ENCODE measurements around the gene TEX44.
"Not testable (repeated sequence)": the region's sequence is repeated elsewhere in the genome, so short reads cannot be mapped to it uniquely, and the experiment has no call there.

TEX44 gene

DNA sequence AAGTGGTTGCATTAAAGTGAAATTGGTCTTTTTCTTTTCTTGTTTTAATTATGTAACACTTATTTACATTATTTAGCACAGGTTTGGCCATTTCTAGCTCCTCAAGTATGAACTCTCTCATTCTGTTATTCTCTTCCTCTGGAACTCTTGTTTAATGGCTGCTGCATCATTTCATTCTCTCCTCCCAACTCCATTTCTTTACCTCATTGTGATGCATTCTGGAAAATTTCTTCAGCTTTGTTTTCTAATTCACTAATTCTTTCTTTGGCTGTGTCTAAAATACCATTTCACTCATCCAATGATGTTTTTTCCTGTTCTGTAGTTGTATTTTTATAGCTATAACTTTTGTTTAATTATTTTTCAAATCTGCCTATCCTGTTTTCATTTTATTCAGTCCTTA lies 39.9 kb upstream of the TEX44 start:
- H3K4me1 ChIP-seq (ENCODE audit: insufficient read depth, low read length, severe bottlenecking): no peaks in the 10 kb centered on the region
- H3K4me3 ChIP-seq (ENCODE audit: low read depth, low read length, poor library complexity, severe bottlenecking): no peak overlapping the region
- no peak overlapping the region for H3K9ac ChIP-seq (ENCODE audit: low read length)
- H4K20me1 ChIP-seq (ENCODE audit: insufficient read depth, low read length): no peaks in the 10 kb centered on the region
- H3F3A ChIP-seq (ENCODE audit: insufficient read depth, low read length): no peaks in the 10 kb centered on the region
- no peak overlapping the region for H3K27ac ChIP-seq (ENCODE audit: low read depth, low read length, poor library complexity, severe bottlenecking)
- H3K9me2 ChIP-seq (ENCODE audit: low read depth, low read length): no peaks in the 10 kb centered on the region
- no peak overlapping the region for H2AFZ ChIP-seq (ENCODE audit: low read length)
- no peak overlapping the region for H3K4me2 ChIP-seq (ENCODE audit: low read length)
- no peaks in the 10 kb centered on the region for H3K79me2 ChIP-seq (ENCODE audit: insufficient read depth, low read length)
- TF ChIP-seq EZH2 (IDR thresholded peaks at IDR 0.05; ENCODE audit: borderline replicate concordance, low read length): no peak
- TF ChIP-seq, protein P1, sequence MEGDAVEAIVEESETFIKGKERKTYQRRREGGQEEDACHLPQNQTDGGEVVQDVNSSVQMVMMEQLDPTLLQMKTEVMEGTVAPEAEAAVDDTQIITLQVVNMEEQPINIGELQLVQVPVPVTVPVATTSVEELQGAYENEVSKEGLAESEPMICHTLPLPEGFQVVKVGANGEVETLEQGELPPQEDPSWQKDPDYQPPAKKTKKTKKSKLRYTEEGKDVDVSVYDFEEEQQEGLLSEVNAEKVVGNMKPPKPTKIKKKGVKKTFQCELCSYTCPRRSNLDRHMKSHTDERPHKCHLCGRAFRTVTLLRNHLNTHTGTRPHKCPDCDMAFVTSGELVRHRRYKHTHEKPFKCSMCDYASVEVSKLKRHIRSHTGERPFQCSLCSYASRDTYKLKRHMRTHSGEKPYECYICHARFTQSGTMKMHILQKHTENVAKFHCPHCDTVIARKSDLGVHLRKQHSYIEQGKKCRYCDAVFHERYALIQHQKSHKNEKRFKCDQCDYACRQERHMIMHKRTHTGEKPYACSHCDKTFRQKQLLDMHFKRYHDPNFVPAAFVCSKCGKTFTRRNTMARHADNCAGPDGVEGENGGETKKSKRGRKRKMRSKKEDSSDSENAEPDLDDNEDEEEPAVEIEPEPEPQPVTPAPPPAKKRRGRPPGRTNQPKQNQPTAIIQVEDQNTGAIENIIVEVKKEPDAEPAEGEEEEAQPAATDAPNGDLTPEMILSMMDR (IDR thresholded peaks at IDR 0.05; ENCODE audit: low read length): no peak
- peaks cover 13% of the 10 kb centered on the region for H3K9me3 ChIP-seq (ENCODE audit: low read length)
- no peaks in the 10 kb centered on the region; the same call in 1 of the 2 replicates for H3K36me3 ChIP-seq (ENCODE audit: insufficient read depth, low read length)
- peaks cover 12% of the 10 kb centered on the region; the same call in 1 of the 2 replicates for H3K27me3 ChIP-seq (ENCODE audit: insufficient read depth, low read length)

DNA sequence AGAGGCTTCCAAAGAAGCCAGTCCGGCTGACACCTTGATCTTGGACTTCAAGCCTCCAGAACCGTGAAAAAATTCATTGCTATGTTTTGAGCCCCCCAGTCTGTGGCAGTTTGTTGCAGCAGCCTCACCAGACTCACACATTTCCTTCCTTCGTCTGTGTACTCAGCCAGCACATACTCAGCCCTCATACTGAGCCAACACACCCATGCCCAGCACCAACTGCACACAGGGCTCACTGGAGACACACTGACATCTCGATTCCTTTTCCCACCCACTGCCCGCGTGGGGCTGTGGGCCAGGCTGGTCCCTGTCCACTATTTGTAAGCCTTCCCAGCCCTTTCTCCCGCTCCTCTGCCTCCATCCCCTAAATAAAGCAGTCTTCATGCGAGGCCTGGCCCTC lies 38.3 kb upstream of the TEX44 start:
- Histone ChIP-seq H2AFZ (ENCODE audit: low read length) (no peak overlapping the region), H4K20me1 (ENCODE audit: insufficient read depth, low read length) (no peaks in the 10 kb centered on the region), H3K9me2 (ENCODE audit: low read depth, low read length) (no peaks in the 10 kb centered on the region), H3K27ac (ENCODE audit: low read depth, low read length, poor library complexity, severe bottlenecking) (no peak overlapping the region), H3K4me3 (ENCODE audit: low read depth, low read length, poor library complexity, severe bottlenecking) (no peak overlapping the region), H3K4me2 (ENCODE audit: low read length) (no peak overlapping the region), H3F3A (ENCODE audit: insufficient read depth, low read length) (no peaks in the 10 kb centered on the region), H3K36me3 (ENCODE audit: insufficient read depth, low read length) (no peaks in the 10 kb centered on the region; the same call in 1 of the 2 replicates), H3K9me3 (ENCODE audit: low read length) (peaks cover 13% of the 10 kb centered on the region), H3K9ac (ENCODE audit: low read length) (no peak overlapping the region), H3K27me3 (ENCODE audit: insufficient read depth, low read length) (peaks cover 4% of the 10 kb centered on the region; the same call in 1 of the 2 replicates), H3K79me2 (ENCODE audit: insufficient read depth, low read length) (no peaks in the 10 kb centered on the region), H3K4me1 (ENCODE audit: insufficient read depth, low read length, severe bottlenecking) (no peaks in the 10 kb centered on the region)
- TF ChIP-seq EZH2 (IDR thresholded peaks at IDR 0.05; ENCODE audit: borderline replicate concordance, low read length): no peak
- TF ChIP-seq, protein P1 (IDR thresholded peaks at IDR 0.05; ENCODE audit: low read length): no peak

DNA sequence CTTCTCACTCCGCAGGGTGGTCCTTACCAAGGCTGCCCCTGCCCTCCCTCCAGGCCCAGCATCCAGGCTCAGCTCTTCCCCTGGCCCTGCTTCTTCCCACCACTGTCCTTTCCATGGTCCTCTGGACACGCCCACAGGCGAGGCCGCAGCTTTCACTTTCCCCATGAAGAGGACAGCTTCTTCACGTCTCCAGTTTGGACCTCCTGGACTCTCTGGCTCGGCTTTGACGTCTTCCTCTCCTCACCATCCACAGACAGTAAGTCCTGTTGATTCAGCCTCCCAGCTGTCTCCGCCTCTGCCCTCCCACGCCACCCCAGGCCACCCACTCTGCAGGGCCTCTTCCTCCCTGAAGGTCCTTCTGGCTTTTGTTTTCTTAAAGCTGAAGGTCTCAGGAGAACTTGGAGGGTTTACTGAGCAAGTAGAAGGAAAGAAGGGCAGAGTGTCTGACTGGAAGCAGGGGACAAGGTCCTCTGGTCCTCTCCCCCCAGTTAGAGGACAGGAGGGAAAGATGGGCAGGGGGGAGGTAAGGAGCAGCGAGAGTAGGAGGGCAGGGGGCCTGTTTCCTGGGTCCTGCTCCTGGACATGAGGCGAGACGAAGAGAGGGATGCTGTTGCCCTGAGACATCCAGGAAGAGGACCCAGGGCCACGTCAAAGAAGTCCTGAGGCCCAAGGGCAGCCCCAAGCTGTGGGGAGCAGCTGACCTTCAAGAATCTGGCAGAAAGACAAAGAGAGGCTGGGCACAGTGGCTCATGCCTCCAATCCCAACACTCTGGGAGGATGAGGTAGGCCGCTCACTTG lies 37.7 kb upstream of the TEX44 start:
- H4K20me1 ChIP-seq (ENCODE audit: insufficient read depth, low read length): no peaks in the 10 kb centered on the region
- no peaks in the 10 kb centered on the region for H3F3A ChIP-seq (ENCODE audit: insufficient read depth, low read length)
- peaks cover 13% of the 10 kb centered on the region for H3K9me3 ChIP-seq (ENCODE audit: low read length)
- no peaks in the 10 kb centered on the region for H3K4me1 ChIP-seq (ENCODE audit: insufficient read depth, low read length, severe bottlenecking)
- H3K9ac ChIP-seq (ENCODE audit: low read length): no peak overlapping the region
- no peak overlapping the region for H3K27ac ChIP-seq (ENCODE audit: low read depth, low read length, poor library complexity, severe bottlenecking)
- H3K27me3 ChIP-seq (ENCODE audit: insufficient read depth, low read length): peaks cover 4% of the 10 kb centered on the region; the same call in 1 of the 2 replicates
- no peak for TF ChIP-seq EZH2 (IDR thresholded peaks at IDR 0.05; ENCODE audit: borderline replicate concordance, low read length)
- TF ChIP-seq, protein P1 (IDR thresholded peaks at IDR 0.05; ENCODE audit: low read length): no peak
- H3K36me3 ChIP-seq (ENCODE audit: insufficient read depth, low read length): no peaks in the 10 kb centered on the region; the same call in 1 of the 2 replicates
- no peaks in the 10 kb centered on the region for H3K9me2 ChIP-seq (ENCODE audit: low read depth, low read length)
- no peak overlapping the region for H3K4me3 ChIP-seq (ENCODE audit: low read depth, low read length, poor library complexity, severe bottlenecking)
- no peak overlapping the region for H3K4me2 ChIP-seq (ENCODE audit: low read length)
- H3K79me2 ChIP-seq (ENCODE audit: insufficient read depth, low read length): no peaks in the 10 kb centered on the region
- H2AFZ ChIP-seq (ENCODE audit: low read length): no peak overlapping the region

DNA sequence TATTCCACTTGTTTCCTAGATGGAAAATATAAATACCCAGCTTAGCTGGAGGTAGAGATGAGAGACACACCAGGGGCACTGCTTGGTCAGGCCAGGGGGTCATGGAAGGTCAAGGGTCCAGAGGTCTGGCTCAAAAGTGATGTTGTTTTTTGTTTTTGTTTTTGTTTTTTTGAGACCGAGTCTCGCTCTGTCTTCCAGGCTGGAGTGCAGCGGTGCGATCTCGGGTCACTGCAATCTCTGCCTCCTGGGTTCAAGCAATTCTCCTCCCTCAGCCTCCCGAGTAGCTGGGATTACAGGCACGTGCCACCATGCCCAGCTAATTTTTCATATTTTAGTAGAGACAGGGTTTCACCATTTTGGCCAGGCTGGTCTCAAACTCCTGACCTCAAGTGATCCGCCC lies 36.2 kb upstream of the TEX44 start:
- H3K27me3 ChIP-seq (ENCODE audit: insufficient read depth, low read length); H3K9ac ChIP-seq (ENCODE audit: low read length); H3K36me3 ChIP-seq (ENCODE audit: insufficient read depth, low read length); H3K9me2 ChIP-seq (ENCODE audit: low read depth, low read length); H3K4me2 ChIP-seq (ENCODE audit: low read length); H3K4me3 ChIP-seq (ENCODE audit: low read depth, low read length, poor library complexity, severe bottlenecking); H3K4me1 ChIP-seq (ENCODE audit: insufficient read depth, low read length, severe bottlenecking); H3K27ac ChIP-seq (ENCODE audit: low read depth, low read length, poor library complexity, severe bottlenecking); H3K79me2 ChIP-seq (ENCODE audit: insufficient read depth, low read length); H4K20me1 ChIP-seq (ENCODE audit: insufficient read depth, low read length); H2AFZ ChIP-seq (ENCODE audit: low read length); H3F3A ChIP-seq (ENCODE audit: insufficient read depth, low read length): not testable (repeated sequence)
- H3K9me3 ChIP-seq (ENCODE audit: low read length): peaks cover 13% of the 10 kb centered on the region
